Measurements from ENCODE around the gene C2orf72.
"Not testable (repeated sequence)": the region's sequence is repeated elsewhere in the genome, so short reads cannot be mapped to it uniquely, and the experiment has no call there.

DNA sequence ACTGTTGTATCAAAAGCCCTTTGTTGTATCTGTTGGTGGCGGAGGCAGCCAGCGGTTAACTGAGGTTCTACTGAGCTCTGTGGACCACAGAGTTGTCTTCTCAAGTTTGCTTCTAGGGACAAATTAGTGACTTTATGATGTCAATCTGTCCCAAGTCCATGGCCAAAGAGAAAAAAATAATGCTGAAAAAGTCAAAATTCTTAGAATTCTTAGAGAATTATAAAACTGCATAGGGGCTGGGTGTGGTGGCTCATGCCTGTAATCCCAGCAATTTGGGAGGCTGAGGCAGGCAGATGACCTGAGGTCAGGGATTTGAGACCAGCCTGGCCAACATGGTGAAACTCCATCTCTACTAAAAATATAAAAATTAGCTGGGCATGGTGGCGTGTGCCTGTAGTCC is 12.3 kb upstream of the C2orf72 start:
- TF ChIP-seq CTCF (conservative IDR thresholded peaks at IDR 0.05; ENCODE audit: low read length); EZH2phosphoT487 (IDR thresholded peaks at IDR 0.05; ENCODE audit: borderline replicate concordance): not testable (repeated sequence)
